Omental fat pad (tissue), 4 donors: ENCODE data around the gene STN1. TPM values are rescaled to one million over a fixed set of nuclear protein-coding genes. Genes with fewer than 3 reads are reported as not detected.

ENCODE experiments used
- ATAC-seq: fragments of 150-250 bp; one replicate; pipeline ENCODE4 v1.9.1; 2016; ENCODE audit warnings: mild to moderate bottlenecking, moderate library complexity; ENCODE audit not compliant: low FRiP score
- DNase-seq: peaks from one replicate; pipeline ENCODE4 v3.0.0-alpha.2; 2019; ENCODE audit warnings: low spot score
- CTCF ChIP-seq, 3 donors: fragments of 450-650 bp; IDR thresholded peaks; one replicate each; pipeline ENCODE4 v1.5.1; 2016 to 2017; ENCODE audit warnings: antibody characterized with exemption in 3 of 3, mild to moderate bottlenecking in 3 of 3, moderate library complexity in 2 of 3
- total RNA-seq, 4 donors: library from RNA; depleted of rRNA; stranded (reverse); fragments of >200 nt; gene quantifications; one replicate each; pipeline ENCODE4 v1.1.0, GENCODE V29; 2016

The STN1 gene
- total RNA-seq, 4 donors from 2014 or later = 15.4 to 44.7 (median 21.1) TPM

- DNase-seq = no peak
- TF ChIP-seq CTCF (IDR thresholded peaks at IDR 0.05) = no peak
- no peak for ATAC-seq
These were observed 63.7 kb downstream of the STN1 start for GRCh38 chr10:103854265-103854685.

GRCh38 chr10:103853428-103854264 lies 64.3 kb downstream of the STN1 start:
- no peak for ATAC-seq
- TF ChIP-seq CTCF (IDR thresholded peaks at IDR 0.05) = no peak
- no peak for DNase-seq

GRCh38 chr10:103852856-103853255 lies 65.1 kb downstream of the STN1 start:
- no peak for DNase-seq
- no peak for ATAC-seq

GRCh38 chr10:103852189-103852711 lies 65.7 kb downstream of the STN1 start:
- no peak for TF ChIP-seq CTCF (IDR thresholded peaks at IDR 0.05)
- ATAC-seq = no peak
- DNase-seq = no peak

More at GRCh38 chr10:103852856-103853255, 65.1 kb downstream of the STN1 start:
- TF ChIP-seq CTCF (IDR thresholded peaks at IDR 0.05) = no peak

GRCh38 chr10:103851261-103851660 lies 66.7 kb downstream of the STN1 start:
- no peak for ATAC-seq
- no peak for TF ChIP-seq CTCF (IDR thresholded peaks at IDR 0.05)
- no peak for DNase-seq

- no peak for DNase-seq
- TF ChIP-seq CTCF (IDR thresholded peaks at IDR 0.05) = no peak
- ATAC-seq = no peak
These were observed 67.5 kb downstream of the STN1 start for GRCh38 chr10:103850572-103850895.
